ENCODE results near the gene SCFD2. TPM values are rescaled to one million over a fixed set of nuclear protein-coding genes. Genes with fewer than 3 reads are reported as not detected.

The SCFD2 gene
- total RNA-seq, 1 experiment from 2014 or later, result 20.6 TPM

DNA sequence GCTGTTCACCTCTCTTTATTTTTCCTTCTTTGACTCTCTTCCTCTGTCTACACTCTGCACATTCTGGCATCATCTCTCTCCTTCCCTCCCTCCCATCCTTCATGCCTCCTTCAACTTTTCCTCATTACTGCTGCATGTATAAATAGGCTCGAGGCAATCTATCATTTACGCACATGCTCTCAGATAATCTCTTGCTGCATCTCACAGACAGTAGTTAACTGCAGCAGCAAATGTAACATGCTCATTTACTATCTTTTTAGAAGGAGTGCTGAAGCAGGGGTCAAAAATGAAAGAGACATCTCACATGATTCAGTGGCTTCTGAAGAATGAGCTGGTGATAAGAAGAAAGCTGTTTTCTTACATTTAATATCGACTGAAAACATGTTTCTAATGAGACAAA is 376.0 kb downstream of the SCFD2 start:
- no peak for DNase-seq (ENCODE audit: low read depth)

DNA sequence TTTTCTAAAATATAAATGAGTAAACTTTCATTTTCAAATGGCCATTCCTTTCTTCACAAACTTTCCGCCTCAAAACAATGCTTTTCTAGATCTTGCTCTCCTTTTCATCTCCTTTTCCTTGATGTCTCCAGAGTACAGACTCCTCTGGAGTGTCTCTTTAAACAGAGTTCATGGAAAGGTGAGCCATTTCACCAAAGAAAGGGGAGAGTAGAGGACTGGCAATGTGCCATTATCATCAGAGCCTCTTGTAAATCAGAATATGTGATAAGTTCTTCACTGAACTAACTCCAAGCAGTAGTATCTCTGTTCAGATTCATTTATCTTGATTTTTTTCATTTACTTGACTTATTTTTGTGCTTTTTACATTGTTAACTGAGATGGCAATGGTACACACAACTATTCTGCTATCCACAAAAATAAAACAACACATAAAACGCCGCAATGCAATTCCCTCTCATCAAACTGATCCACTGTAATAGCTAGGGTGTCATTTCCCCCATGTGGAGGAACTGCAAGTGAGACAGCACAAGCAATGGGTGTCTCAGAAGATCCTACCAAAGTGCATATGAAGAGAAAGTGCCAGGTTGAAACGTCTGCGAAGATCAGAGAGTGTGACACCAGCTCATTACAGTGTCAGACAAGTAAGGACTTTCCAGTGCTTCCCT is 378.3 kb downstream of the SCFD2 start:
- no peak for DNase-seq (ENCODE audit: low read depth)

GRCh38 chr4:52984462-52984881 is 381.4 kb downstream of the SCFD2 start:
- DNase-seq (ENCODE audit: low read depth), result no peak

DNA sequence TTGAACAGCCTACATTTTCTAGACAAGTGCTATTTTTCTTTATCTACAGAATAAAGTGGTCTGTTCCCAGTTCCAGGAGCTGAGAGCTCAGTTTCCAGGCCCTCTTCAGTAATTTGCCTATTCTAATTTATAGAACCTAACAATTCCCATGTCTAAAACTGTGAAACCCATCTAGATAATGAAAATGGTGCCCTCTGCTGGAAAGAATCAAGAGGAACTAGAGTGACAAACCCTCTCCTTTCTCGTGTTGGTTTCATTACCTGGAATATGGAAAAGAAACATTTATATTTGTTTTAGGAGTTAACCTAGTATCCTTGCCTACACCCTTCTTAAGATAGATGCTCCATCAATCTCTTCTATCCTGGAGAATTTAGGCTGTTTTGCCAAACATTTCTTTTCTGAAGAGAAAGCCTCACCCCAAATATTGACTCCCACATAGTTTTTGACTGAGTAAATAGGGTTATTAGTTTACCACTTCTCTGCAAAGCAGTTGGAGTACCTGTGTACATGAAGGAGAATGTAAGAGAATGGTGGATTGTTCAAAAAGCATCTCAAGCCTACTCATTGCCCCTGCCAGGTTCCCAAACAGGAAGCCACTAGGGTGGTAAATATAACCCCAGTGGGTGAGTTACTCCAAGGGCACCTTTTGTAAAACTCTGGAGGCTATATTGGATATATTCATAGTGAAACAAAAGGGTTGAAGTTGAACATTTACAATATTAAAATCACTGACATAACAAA is 382.1 kb downstream of the SCFD2 start:
- DNase-seq (ENCODE audit: low read depth), result peak; percentile 10

DNA sequence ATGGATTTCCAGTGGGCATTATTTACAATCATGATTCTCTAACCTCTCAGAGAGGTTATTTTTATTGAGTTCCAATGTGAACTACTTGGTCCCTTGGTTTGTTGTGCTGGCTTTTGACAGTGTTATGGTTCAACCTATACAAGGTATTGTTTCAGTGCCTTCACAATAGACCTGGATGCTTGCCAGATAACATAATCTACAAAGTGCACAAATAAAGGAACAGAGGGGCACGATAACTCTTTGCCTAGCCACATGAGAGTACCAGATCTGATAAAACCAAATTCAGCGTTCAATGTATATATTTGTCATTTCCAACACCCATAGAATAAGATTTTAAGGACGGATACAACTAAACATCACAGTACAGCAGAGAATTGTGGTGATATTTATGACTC is 382.9 kb downstream of the SCFD2 start:
- DNase-seq (ENCODE audit: low read depth), result no peak

DNA sequence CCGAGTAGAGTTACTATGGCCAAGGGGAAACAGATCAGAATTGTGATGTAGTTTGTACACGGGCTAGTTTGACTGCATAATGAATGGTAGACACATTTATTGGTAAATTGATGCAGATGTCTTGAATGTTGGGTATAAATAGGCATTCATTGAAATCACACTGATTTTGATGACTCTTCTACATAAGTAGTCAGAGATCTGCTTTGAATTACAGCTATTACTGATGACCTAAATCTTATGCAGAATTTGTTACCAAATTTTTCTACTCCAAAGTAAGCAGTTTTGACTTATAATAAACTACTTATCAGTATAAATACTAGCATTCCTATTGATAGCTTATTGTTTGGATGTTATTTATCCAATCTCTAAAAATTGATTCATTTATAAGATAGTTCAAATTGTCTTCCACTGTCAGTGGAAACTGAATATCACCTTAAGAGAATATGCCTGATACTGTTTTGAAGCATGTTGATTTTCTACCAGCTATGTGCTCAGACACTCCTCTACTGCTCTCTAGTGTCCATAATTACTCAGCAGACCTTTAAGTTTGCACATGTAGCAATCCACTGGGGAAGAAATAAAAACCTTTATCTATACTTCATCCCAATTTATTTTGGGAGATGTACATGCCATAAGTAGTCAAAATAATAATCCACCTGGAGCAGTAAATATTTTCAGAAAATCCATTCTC is 383.5 kb downstream of the SCFD2 start:
- DNase-seq (ENCODE audit: low read depth), result peak; percentile 2

- no peak for DNase-seq (ENCODE audit: low read depth)
These were observed 385.9 kb downstream of the SCFD2 start for GRCh38 chr4:52979821-52980590.

DNA sequence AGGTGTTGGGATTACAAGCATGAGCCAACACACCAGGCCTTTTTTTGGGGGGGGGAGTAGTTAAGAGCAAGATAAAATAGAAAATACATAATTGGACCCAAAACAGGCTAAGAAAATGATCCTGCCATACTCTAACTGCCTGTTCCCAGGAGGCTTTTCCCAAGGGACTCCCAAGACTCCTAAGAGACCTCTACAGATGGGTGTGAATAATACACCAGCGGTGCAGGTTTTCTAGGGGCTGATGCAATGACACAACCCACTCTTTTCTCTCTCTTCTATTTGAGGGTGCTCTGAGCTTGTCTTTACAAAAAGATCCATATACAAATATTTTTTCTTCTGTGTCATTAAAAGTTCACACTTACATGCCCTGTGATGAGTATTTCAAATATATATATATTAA is 386.8 kb downstream of the SCFD2 start:
- DNase-seq (ENCODE audit: low read depth), result no peak

GRCh38 chr4:52977252-52977651 is 388.6 kb downstream of the SCFD2 start:
- DNase-seq (ENCODE audit: low read depth), result no peak

DNA sequence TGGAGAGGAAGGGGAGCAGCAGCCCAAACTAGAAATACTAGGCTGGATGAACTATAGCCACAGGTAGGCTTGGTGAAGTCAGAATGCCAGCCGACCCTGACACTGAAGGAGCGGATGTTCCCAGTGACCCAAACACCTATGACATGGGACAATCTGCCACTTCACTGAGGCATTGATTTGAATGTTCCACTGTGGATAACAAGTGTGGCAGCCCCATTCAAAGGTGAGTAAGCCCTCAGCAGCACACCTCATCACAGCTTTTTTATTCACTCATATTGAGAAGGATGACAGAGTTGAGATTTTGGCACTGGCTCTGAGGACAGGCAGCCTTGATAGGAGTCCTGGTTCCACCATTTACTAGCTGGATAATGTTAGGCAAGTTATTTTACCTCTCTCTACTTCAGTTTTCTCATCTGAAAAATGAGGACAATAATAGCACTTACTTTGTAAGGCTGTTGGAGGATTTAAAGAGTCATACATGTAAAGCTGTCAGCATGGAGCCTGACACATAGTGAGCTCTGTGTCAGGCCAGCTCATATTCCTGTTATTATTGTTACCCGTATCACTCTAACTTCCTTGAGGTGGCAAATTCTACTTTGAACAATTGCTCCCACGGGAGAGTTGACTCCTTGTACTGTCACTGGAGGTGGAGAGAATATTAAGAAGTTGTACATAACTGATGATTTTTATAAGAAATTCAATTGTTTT is 389.2 kb downstream of the SCFD2 start:
- DNase-seq (ENCODE audit: low read depth), result no peak

DNA sequence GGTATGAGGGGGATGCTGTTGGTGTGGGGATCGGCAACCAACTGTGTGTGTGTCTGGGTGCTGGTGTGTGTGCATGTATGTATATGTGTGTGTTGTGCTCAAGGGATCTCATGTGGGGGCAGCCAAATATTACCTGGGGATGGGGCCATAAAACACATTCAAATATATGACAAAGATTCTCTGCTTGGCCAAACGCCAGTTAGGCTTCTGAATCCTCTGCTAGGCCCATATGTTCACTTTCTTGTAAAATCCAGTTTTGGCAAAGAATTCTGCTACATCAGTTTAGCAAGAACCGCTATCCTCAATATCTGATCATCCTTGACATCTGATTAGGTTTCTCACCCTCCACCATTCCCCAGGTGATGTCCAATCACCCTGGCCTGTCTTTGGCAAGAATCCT is 397.2 kb downstream of the SCFD2 start:
- no peak for DNase-seq (ENCODE audit: low read depth)

GRCh38 chr4:52968241-52968640 is 397.6 kb downstream of the SCFD2 start:
- no peak for DNase-seq (ENCODE audit: low read depth)

- no peak for DNase-seq (ENCODE audit: low read depth)
These were observed 399.1 kb downstream of the SCFD2 start for GRCh38 chr4:52966781-52967180.

- DNase-seq (ENCODE audit: low read depth), result no peak
These were observed 399.7 kb downstream of the SCFD2 start for GRCh38 chr4:52966172-52966571.

GRCh38 chr4:52964561-52965101 is 401.2 kb downstream of the SCFD2 start:
- no peak for DNase-seq (ENCODE audit: low read depth)

DNA sequence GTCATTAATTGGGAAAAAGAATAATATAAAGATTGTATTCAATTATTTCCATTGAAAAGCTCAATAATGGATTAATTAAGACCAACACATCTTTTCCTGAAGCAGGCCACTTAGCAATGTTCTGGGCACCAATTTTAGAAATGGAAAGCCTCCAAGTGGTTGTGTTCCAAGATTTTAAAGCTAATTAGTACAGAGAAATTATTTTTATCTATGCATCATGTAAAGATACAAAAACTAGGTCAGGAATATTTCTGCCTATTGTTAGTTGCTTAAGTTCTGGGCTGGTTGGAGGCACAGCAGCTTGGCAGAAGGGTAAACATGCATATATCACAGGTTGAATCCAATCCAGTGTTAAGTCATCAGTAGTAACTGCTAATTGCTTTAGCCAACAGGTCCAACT is 401.9 kb downstream of the SCFD2 start:
- no peak for DNase-seq (ENCODE audit: low read depth)

DNA sequence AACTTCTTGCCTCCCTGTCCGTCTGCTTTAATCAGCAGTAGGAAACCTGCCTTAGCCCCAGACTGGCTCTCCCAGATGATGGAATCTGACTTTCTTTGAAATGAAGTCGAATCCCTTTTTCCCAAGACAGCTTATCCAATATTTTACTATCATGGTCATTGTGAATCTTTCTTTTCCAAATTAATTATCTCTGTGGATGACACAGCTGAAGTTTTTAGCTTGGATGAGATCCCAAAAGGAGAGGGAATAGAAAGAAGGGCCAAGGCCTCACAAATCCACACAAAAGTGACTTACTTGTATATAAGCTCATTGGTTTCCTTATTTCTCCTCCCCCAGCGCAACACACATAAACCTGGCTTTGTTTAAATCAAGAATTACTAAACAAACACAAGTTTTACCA is 403.1 kb downstream of the SCFD2 start:
- DNase-seq (ENCODE audit: low read depth), result no peak

DNA sequence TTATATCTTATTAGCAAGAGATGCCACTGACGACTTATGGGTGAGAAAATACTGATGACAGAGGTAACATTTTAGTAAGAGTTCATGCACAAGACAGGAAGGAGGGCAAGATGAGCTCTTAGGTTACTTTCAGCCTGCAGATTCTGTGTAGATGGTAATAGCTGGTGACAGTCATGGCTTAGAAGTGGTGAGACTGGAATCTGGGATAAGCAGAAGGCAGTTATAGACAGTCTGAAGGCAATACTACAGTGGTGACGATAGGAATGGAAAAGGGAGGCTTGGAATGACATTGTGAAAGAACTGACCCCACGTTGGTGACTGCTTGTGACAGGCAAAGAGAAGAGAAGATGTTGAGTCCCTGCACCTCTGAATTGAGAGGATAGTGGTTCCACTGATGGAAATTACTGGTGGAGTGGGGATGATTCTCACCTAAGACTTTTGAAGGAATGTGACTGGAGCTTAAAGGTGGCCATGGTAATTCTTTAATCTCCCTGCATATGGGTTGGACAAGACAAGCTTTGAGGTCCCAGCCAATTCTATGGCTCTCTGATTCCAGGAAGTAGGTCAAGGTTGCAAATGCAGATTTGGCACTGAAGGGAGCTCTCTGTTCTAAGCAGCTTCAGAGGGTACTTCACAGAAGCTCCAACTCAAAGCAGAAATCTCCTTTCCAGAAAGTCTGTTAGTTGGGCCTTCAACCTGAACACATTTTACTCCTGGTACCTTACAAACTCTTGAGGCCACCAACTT is 404.0 kb downstream of the SCFD2 start:
- DNase-seq (ENCODE audit: low read depth), result no peak

DNA sequence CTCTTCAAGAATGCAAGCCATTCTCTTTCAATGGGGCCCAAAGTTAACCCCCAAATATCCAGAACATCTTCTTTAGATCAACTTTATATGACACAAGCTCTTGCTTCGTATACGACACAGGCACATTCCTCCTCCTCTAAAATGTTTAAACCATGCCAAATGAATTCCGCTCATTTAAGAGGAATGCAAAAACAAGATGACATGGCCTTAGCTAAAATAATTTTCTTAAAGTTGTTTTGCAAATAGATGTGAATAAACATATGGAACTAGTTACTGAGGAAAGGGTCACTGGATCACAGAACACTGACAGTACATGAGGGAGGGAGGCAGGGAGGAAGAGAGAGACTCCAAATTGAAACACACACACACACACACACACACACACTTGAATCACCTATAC is 406.3 kb downstream of the SCFD2 start:
- no peak for DNase-seq (ENCODE audit: low read depth)

- no peak for DNase-seq (ENCODE audit: low read depth)
These were observed 407.8 kb downstream of the SCFD2 start for GRCh38 chr4:52957835-52958631.
